ENCODE results near the gene CCDC107. TPM values are rescaled to one million over a fixed set of nuclear protein-coding genes. Genes with fewer than 3 reads are reported as not detected.

CCDC107 gene
- total RNA-seq, 1 experiment from 2014 or later, result 12.0 TPM

GRCh38 chr9:35700942-35701341 lies 42.9 kb downstream of the CCDC107 start:
- Histone ChIP-seq H3K27ac (ENCODE audit: insufficient read length, low read depth, low read length) (no peak overlapping the region), H3K23ac (ENCODE audit: insufficient read length, low read depth, low read length) (no peak overlapping the region), H4K20me1 (ENCODE audit: control insufficient read depth, insufficient read depth, insufficient read length) (no peaks in the 10 kb centered on the region), H2BK15ac (ENCODE audit: low read depth, low read length) (no peak overlapping the region), H4K5ac (ENCODE audit: insufficient read length, low read depth, low read length) (no peak overlapping the region), H3K27me3 (ENCODE audit: insufficient read depth, low read length) (no peaks in the 10 kb centered on the region), H2AK5ac (ENCODE audit: insufficient read length, low read length) (no peak overlapping the region), H3K4me2 (ENCODE audit: insufficient read depth, insufficient read length, low read length) (no peak overlapping the region), H3T11ph (ENCODE audit: low read length) (no peak overlapping the region), H3K79me1 (ENCODE audit: insufficient read depth, low read depth, low read length, poor library complexity, severe bottlenecking) (no peaks in the 10 kb centered on the region), H3K9me3 (ENCODE audit: control insufficient read depth, low read depth, low read length) (no peaks in the 10 kb centered on the region), H2BK120ac (ENCODE audit: low read depth, low read length, poor library complexity, severe bottlenecking) (no peak overlapping the region), H3K18ac (ENCODE audit: insufficient read length, low read depth, low read length) (no peak overlapping the region), H2BK12ac (ENCODE audit: insufficient read length, low read depth, low read length) (no peak overlapping the region), H2BK20ac (ENCODE audit: low read depth, low read length, poor library complexity, severe bottlenecking) (no peak overlapping the region), H3K14ac (ENCODE audit: insufficient read depth, low read length) (no peak overlapping the region), H3K23me2 (ENCODE audit: insufficient read length, low read depth, low read length, poor library complexity, severe bottlenecking) (no peaks in the 10 kb centered on the region), H4K91ac (ENCODE audit: insufficient read length, low read depth, low read length) (no peak overlapping the region), H3K9ac (ENCODE audit: extremely low read depth, insufficient read length, low read length) (no peak overlapping the region), H4K8ac (replicated peaks; ENCODE audit: insufficient read length, low read depth, low read length) (no peak overlapping the region), H2BK5ac (ENCODE audit: insufficient read length, low read length) (no peak overlapping the region), H2AFZ (ENCODE audit: low read length) (no peak overlapping the region), H3K56ac (ENCODE audit: insufficient read length, low read depth, low read length) (no peak overlapping the region), H3K79me2 (ENCODE audit: insufficient read depth, low read length) (no peaks in the 10 kb centered on the region), H3K4ac (ENCODE audit: low read depth, low read length) (no peak overlapping the region), H3K4me1 (ENCODE audit: insufficient read depth, low read length) (no peaks in the 10 kb centered on the region)
- Mint-ChIP-seq H3K36me3 (ENCODE audit: insufficient read depth in 1 of 3, low read depth in 3 of 3) (peaks cover 2 to 30% (median 22%) of the 10 kb centered on the region in 3 experiments), H3K27me3 (ENCODE audit: low read depth) (no peaks in the 10 kb centered on the region), H3K9me3 (no peaks in the 10 kb centered on the region), H3K4me1 (no peaks in the 10 kb centered on the region; a peak in 1 of 4 replicates), H3K4me3 (no peak overlapping the region), H3K27ac (no peak overlapping the region)
- TF ChIP-seq, protein P1, sequence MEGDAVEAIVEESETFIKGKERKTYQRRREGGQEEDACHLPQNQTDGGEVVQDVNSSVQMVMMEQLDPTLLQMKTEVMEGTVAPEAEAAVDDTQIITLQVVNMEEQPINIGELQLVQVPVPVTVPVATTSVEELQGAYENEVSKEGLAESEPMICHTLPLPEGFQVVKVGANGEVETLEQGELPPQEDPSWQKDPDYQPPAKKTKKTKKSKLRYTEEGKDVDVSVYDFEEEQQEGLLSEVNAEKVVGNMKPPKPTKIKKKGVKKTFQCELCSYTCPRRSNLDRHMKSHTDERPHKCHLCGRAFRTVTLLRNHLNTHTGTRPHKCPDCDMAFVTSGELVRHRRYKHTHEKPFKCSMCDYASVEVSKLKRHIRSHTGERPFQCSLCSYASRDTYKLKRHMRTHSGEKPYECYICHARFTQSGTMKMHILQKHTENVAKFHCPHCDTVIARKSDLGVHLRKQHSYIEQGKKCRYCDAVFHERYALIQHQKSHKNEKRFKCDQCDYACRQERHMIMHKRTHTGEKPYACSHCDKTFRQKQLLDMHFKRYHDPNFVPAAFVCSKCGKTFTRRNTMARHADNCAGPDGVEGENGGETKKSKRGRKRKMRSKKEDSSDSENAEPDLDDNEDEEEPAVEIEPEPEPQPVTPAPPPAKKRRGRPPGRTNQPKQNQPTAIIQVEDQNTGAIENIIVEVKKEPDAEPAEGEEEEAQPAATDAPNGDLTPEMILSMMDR (conservative IDR thresholded peaks at IDR 0.05), result no peak
- DNase-seq, result no peak

Data from H9 (cell line).